Gastrocnemius medialis (tissue), 4 donors: ENCODE results near the gene CPZ.

Experiments
- CTCF ChIP-seq, 5 experiments: fragments of 450-650 bp in 3 of 5; fragments of 200-600 bp in 2 of 5; sonication (generic) in 2 of 5; IDR thresholded peaks in 4 of 5; conservative IDR thresholded peaks in 1 of 5; 1 replicate in 4 of 5; 2 replicates in 1 of 5; pipeline ENCODE4 v1.5.1; 2016 to 2019; ENCODE audit warnings: antibody characterized with exemption in 5 of 5, mild to moderate bottlenecking in 3 of 5, moderate library complexity in 3 of 5
- POLR2A ChIP-seq, 2 donors: fragments of 450-650 bp; IDR thresholded peaks; one replicate each; pipeline ENCODE4 v1.6.1; 2017; ENCODE audit warnings: antibody characterized with exemption in 2 of 2, mild to moderate bottlenecking in 2 of 2, moderate library complexity in 2 of 2

DNA sequence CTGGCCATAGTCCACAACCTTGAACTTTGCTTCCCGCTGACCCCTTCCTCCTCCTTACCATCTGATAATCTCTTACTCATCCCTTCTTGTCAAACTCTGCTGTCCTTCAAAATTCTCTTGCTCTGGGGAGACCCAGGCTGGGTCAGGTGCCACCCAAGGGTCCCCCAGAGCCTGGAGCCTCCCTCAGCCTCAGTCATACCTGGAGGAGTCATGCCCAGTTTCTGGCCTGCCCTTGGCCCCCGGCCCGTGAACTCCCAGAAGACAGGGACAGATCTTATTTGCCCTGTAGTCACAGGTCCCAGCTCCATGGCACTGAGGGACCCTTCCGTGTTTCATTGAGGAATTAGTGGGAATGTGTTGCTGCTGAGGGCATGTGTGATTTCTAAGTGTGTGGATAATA is 17.1 kb upstream of the CPZ start:
- TF ChIP-seq CTCF (IDR thresholded peaks at IDR 0.05 in 4 of 5, conservative IDR thresholded peaks at IDR 0.05 in 1 of 5) = no peak
- TF ChIP-seq POLR2A (IDR thresholded peaks at IDR 0.05) = no peak
